GM18870 (cell line): ENCODE data around the gene PPP1CA.

Experiments used
- ATAC-seq: cut with Tn5 transposase; IDR thresholded peaks from one replicate; pipeline ENCODE4 v1.9.1; 2021; ENCODE audit warnings: moderate library complexity; ENCODE audit not compliant: unreplicated experiment

The PPP1CA gene

DNA sequence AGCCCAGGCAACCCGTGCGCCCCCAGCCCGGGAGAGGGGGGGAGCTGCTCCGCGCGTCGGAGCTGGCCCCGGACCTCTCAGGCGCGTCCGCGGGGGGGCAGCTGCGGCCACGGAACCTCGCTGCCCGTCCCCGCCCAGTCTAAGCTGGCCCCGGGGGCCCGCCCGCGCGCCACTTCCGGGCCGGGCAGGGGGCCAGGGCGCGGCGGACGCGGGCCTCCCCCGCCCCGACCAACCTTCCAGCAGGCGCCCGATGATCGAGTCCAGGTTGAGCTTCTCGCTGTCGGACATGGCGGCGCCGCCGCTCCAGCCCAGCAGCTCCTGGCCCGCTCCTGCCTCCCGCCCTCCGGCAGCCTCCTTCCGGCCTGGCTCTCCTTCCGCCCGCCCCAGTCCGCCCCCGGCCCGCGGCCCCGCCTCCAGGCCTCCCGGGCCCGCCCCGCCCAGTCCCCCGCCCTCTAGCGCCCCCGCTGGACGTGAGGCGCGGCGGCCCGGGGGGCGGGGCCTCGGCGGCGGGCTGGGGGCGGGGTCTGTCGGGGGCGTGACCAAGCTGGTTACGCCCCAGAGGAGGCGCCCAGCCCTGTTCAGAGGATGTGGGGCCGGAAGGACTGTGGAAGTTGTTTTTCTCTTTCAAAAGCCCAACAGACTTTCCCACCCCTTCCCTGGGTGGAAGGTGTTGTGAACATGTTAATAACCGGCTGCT, at the start of gene PPP1CA:
TSS of gene PPP1CA (minus strand) at position 364 of the 697 bp plus-strand sequence. CDS start at position 288, 76 bp downstream.
- no peak for ATAC-seq

GRCh38 chr11:67450796-67451657, 49.4 kb upstream of the PPP1CA start:
- no peak for ATAC-seq

- no peak for ATAC-seq
Observed at GRCh38 chr11:67449116-67449844, 47.6 kb upstream of the PPP1CA start.

DNA sequence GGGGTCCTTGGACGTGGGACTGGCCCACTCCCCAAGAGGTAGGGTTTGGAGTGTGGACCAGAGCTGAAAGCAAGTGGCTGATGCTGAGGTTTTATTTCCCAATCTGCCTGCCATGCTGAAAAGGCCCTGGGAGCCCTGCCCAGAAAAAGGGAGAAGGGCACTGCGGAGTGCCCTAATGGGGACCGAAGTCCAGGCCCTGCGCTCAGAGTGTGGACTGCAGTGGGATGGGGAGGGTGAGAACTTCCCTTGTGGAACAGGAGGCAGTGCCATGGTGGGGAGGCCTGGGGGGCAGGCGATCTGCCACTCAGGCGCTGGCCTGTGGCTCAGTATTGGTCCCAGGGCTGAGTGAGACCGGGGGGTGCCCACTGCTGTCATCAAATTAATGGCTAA, 46.6 kb upstream of the PPP1CA start:
- no peak for ATAC-seq

- no peak for ATAC-seq
Observed at GRCh38 chr11:67445515-67445914, 43.9 kb upstream of the PPP1CA start.

GRCh38 chr11:67442504-67443404, 41.1 kb upstream of the PPP1CA start:
- ATAC-seq, result no peak

DNA sequence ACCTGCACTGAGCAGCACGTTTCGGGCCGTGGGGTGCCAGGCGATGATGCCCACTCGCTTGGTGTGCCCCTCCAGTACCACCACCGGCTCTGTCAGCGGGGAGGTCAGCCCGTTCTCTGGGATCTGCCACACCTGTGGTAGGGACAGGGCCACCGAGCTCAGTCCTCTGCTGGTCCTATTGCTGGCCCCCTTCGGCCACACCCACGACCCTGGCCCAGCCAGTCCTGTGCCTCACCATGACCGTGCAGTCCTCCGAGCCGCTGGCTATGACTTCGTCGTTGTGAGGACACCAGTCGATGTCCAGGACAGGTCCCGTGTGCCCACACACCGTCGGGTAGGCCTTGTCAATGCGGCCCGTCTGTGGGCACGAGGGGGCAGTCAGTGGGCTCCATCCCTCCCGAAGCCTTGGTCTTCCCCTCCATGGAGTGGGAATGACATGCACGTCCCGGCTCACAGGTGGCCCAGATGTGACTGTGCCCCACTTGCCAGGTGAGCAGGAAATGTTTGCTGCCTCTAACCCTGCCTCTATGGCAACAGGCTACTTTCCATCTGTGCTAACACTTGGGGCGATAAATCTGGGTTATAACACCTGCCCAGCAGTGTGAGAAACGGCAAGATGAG, 40.2 kb upstream of the PPP1CA start:
- no peak for ATAC-seq

- ATAC-seq, result no peak
Observed at GRCh38 chr11:67441098-67441563, 39.5 kb upstream of the PPP1CA start.

- no peak for ATAC-seq
Observed at GRCh38 chr11:67440229-67441097, 38.8 kb upstream of the PPP1CA start.

GRCh38 chr11:67439321-67440228, 37.9 kb upstream of the PPP1CA start:
- ATAC-seq, result no peak

GRCh38 chr11:67438158-67438902, 36.7 kb upstream of the PPP1CA start:
- ATAC-seq, result no peak

DNA sequence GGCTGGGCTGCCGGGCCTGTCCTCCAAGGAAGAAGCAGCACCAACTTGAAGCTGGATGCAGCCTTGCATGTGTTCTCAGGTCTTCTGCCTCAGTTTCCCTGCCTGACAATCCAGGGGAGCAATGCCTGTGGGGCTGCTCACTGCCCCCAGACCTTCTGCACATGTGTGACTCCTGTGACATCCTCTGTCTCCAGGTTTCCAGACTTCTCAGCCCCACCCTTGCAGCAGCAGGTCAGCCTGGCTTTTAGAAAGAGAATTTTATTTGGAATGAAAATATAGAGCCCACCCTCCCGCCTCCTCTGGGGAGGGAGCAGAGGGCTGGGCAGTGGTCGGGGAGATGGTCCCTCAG, 36.1 kb upstream of the PPP1CA start:
- ATAC-seq, result no peak

- ATAC-seq, result no peak
Observed at GRCh38 chr11:67437082-67437808, 35.6 kb upstream of the PPP1CA start, which contains the start of gene PTPRCAP. Gene PTPRCAP, minus strand, starts transcription at chr11:67437682. Its CDS starts 63 bp downstream, at chr11:67437619.

DNA sequence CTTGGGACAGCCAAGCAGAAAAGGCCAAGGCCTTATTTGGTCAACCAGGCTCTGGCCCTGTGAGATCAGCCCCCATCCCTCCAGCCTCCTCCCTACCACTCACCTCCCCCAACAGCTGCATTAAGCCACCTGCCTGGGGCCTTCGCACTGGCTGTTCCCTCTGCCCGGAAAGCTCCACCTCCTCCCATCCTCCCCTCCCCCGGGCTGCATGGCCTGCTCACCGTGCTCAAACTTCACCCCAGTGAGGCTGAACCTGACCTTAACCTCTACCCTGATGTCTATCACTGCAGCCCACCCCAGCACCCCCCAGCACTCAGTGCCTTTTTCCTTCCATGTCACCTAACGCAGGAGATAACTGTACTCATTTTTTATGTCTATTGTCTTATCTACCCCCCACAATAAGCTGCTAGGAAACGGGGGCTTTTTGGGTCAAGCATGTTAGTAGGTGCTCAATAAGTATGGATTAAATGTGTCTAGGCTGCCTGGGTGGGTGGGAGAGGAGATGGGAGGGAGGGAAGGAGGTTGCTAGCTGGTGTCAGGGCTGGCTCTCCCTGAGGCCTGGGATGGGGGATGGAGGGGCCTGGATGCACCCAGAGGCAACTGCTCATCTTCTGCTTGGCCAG, 34.9 kb upstream of the PPP1CA start:
- no peak for ATAC-seq

DNA sequence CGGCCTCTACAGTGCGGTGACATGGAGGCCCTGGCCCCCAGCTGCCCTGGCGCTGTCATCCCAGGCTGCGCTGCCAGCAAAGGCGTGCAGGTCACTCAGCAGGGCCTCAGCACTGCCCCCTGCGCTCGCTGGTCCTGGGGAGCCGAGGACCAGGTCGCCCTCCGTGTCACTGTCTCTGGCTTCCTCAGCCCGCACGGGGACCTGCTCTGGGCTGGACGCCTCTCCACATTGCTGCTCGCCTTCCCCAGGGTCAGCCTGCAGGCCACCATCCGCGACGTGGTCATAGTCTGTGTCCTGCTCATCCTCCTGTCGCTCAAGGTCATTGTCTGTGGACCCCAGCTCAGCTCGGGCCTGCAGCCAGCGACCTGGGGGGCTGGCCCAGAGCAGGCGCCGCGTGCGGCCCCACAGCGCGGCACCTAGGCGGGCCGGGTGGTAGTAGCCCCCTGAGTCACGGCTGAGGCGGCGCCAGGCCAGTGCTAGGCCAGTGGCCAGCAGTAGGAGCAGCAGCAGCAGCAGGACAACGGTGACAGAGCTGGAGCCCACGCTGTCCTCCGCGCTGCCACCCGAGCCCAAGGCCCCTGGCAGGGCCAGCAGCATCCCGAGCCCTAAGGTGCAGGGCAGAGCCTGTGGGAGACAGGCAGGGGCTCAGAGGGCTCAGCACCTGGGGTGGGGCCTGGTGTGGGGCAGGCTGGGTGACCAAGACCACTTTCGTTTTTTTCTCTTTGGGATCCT, 34.2 kb upstream of the PPP1CA start:
- ATAC-seq, result no peak
